ENCODE data around the gene MARK3.

The MARK3 gene

DNA sequence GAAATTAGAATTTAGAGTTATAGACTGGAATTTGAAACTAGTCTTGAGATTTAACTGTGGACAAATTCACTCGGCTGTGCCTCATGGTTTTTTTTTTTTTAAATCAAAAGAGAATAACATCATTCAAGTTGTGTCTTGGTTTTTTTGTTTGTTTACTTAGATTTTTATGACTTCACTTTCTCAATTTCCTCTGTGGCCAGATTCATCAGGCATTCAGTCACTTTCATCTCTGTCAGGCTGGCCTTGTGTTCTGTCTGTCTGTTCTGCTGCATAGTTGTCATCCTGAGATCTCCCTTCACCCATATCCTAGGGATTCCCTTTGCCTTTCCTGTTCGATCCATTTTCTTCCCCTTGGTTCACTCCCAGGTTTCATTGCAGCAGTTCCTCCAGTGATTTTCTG, 10.0 kb downstream of the MARK3 start:
- POLR2A ChIA-PET, result interaction anchor here (3.2 kb wide), 1 partner anchor 61 kb away, joined by 14 read pairs; the partner anchor contains the start of gene EIF5
- DNase-seq (ENCODE audit: extremely low spot score), result no peak
- CTCF ChIA-PET, result no interaction called here
- TF ChIP-seq NFRKB (IDR thresholded peaks at IDR 0.05), result no peak
- TF ChIP-seq BHLHE40 (IDR thresholded peaks at IDR 0.05; ENCODE audit: borderline replicate concordance), result no peak
- TF ChIP-seq ZNF384 (IDR thresholded peaks at IDR 0.05), result peak; percentile 41; the same call in 1 of the 2 replicates

DNA sequence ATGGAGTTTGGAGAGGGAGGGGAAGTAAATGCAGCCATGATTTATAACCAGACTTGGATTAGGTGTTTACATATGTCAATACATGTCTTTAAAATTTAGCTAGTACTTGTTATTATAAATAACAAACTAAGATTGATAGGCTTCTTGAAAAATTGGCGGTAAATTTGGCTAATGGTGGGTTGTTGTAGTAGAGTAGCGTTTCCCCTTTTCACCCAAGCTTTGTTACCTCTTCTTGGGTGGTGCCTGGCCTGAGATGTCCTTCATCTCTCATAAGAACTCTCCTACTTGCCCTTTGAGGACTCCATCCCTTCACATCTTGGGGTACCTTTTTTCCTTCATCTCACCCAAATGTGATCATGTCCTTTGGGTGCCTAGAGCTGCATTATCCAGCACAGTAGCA, 11.2 kb downstream of the MARK3 start:
- TF ChIP-seq L3MBTL2 (conservative IDR thresholded peaks at IDR 0.05), result no peak
- TF ChIP-seq, protein P1, sequence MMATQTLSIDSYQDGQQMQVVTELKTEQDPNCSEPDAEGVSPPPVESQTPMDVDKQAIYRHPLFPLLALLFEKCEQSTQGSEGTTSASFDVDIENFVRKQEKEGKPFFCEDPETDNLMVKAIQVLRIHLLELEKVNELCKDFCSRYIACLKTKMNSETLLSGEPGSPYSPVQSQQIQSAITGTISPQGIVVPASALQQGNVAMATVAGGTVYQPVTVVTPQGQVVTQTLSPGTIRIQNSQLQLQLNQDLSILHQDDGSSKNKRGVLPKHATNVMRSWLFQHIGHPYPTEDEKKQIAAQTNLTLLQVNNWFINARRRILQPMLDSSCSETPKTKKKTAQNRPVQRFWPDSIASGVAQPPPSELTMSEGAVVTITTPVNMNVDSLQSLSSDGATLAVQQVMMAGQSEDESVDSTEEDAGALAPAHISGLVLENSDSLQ (IDR thresholded peaks at IDR 0.05), result 0 out of 2 replicates have a peak, but pooled peaks have one; percentile 26
- no peak for DNase-seq (ENCODE audit: extremely low spot score)
- POLR2A ChIA-PET, result interaction anchor here (2.4 kb wide), 1 partner anchor 63 kb away, joined by 12 read pairs; the partner anchor contains the start of gene EIF5
- CTCF ChIA-PET, result interaction anchor here (0.7 to 1.1 kb wide), 2 partner anchors 42 to 194 kb away, joined by 3 to 4 read pairs; no protein-coding TSS in a partner anchor

DNA sequence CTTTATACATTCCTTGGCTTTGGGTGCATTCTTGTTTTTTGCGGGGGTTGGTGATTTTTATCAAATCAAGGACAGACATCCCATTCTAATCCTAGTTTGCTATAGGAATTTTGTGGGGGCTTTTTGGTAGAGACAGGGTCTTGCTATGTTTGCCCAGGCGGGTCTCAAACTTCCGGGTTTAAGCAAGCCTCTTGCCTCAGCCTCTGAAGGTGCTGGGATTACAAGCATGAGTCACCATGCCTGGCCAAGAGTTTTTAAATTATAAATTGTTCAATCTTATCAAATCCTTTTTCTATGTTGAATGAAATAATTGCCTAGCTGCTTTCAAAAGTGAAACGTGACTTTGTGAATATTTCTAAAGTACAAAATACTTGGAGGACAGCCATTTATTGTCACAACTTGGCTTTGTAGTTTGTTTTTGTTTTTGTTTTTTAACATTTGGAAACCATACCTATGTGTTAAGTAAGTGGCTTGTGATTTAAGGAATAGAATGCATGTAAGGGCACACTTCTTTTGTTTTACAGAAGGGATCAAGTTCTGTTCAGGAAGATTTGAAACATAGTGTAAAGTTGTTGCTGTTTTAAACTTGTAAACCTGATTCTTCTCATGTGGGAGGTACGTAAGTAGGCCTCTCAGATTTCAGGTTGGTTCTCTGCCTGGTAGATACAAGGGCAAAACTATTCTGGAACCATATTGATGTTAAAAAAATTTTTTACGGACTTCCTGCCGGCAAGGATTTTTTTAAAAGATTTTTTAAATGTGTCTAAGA, 13.4 kb downstream of the MARK3 start:
- POLR2A ChIA-PET, result no interaction called here
- CTCF ChIA-PET, result interaction anchor here (0.6 kb wide), 1 partner anchor 31 kb away, joined by 3 read pairs; no protein-coding TSS in a partner anchor
- TF ChIP-seq ELF4 (IDR thresholded peaks at IDR 0.05) (0 out of 2 replicates have a peak, but pooled peaks have one; percentile 25), NFRKB (IDR thresholded peaks at IDR 0.05) (no peak)
- DNase-seq (ENCODE audit: extremely low spot score), result no peak

DNA sequence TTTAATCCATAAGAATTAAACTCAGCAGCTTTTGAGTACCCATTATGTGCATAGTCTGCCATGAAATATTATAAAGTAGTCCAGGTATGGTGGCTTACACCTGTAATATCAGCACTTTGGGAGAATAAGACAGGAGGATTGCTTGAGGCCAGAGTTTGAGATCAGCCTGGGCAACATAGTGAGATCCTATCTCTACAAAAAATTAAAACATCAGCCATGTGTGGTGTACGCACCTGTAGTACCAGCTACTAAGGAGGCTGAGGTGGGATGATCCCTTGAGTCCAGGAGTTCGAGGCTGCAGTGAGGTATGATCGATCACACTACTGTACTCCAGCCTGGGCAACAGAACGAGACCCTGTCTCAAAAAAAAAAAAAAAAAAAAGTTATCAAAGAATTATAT, 15.3 kb downstream of the MARK3 start:
- CTCF ChIA-PET, result interaction anchor here (0.5 to 0.8 kb wide), 3 partner anchors 9 to 300 kb away, joined by 3 to 7 read pairs (median 5); no protein-coding TSS in a partner anchor
- POLR2A ChIA-PET, result interaction anchor here (0.9 to 1.5 kb wide), 2 partner anchors 16 to 67 kb away, joined by 3 to 4 read pairs; partner anchors contain the start of genes EIF5 and MARK3
- DNase-seq (ENCODE audit: extremely low spot score), result no peak
- TF ChIP-seq LEF1 (IDR thresholded peaks at IDR 0.05; ENCODE audit: borderline replicate concordance) (no peak), CTBP1 (IDR thresholded peaks at IDR 0.05; ENCODE audit: borderline replicate concordance) (no peak), FOXM1 (IDR thresholded peaks at IDR 0.05; ENCODE audit: borderline replicate concordance) (no peak), FOXA1 (IDR thresholded peaks at IDR 0.05) (no peak), BHLHE40 (IDR thresholded peaks at IDR 0.05; ENCODE audit: borderline replicate concordance) (no peak), NFRKB (IDR thresholded peaks at IDR 0.05) (no peak), SUZ12 (IDR thresholded peaks at IDR 0.05) (no peak), ZNF384 (IDR thresholded peaks at IDR 0.05) (no peak), ARNT (IDR thresholded peaks at IDR 0.05) (no peak), SP1 (IDR thresholded peaks at IDR 0.05) (no peak), TARDBP (IDR thresholded peaks at IDR 0.05) (no peak), L3MBTL2 (conservative IDR thresholded peaks at IDR 0.05) (no peak), ELF4 (IDR thresholded peaks at IDR 0.05) (no peak), HDGF (IDR thresholded peaks at IDR 0.05; ENCODE audit: borderline replicate concordance) (no peak), FOXK2 (IDR thresholded peaks at IDR 0.05) (no peak)
- TF ChIP-seq, protein P1 (IDR thresholded peaks at IDR 0.05), result no peak

DNA sequence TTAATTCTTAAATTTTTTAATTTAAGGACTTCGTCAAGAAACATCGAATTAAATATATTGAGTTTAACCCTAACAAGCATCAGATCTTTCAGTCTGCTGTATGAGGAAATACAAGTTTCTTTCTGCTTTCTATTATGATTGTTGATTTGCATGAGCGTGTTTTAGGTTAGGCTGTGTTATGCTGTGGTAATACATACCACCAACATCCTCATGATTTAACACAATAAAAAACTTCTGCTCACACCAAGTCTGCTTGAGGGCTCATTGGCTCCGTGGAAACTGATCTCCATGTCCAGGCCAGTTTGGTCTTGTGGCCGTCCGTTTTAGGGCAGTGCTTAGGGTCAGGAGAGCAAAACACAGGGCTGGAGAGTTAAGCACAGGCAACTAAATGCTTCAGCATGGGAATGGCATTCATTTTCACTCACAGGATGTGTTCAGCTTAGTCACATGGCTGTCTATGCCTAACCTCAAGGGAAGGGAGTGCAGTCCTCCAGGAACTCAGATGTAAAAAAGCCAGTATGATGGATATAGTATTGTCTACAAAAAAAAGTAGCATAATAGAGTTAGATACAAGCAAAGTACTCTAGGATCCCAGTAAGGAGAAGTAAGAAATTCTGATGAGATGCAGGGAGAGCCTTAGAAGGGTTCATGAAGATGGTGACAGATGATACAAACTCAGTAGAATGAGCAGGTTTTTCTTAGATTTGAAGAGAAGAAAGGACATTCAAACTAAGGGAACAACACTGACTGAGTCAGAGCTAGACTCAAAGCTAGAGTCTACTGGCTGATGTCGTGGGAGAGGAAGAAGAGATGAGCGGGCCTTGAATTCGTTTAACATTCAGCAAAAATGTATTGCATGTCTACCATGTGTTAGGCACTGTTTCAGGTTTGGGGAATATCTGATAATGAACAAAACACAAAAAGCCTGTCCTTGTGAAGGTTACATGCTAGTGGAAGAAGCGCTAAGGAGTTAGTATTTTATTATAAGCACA, 16.3 kb downstream of the MARK3 start:
- DNase-seq (ENCODE audit: extremely low spot score), result no peak
- TF ChIP-seq FOXM1 (IDR thresholded peaks at IDR 0.05; ENCODE audit: borderline replicate concordance) (no peak), ARNT (IDR thresholded peaks at IDR 0.05) (no peak), ZNF384 (IDR thresholded peaks at IDR 0.05) (no peak), BHLHE40 (IDR thresholded peaks at IDR 0.05; ENCODE audit: borderline replicate concordance) (no peak), CTBP1 (IDR thresholded peaks at IDR 0.05; ENCODE audit: borderline replicate concordance) (no peak)
- CTCF ChIA-PET, result interaction anchor here (1.3 kb wide), 1 partner anchor 11 kb away, joined by 3 read pairs; no protein-coding TSS in a partner anchor
- POLR2A ChIA-PET, result no interaction called here

DNA sequence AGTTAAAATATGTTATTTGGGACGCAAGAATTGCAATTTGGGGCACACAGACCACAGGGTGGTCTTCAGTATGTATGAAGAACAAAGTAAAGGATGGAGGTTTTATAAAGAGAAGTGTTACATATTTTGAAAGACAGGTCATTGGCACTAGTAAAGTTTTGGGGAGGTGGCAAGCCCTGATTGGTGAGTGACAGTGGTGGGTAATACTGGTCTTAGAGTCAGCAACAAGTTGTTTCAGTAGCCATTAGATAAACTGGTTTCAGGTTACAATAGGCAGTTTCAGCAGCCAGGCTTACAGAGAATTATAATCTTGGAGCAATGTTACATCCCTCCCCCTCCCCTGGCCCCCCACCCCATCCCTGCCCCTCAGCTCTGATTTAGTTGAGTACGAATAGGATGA, 17.5 kb downstream of the MARK3 start:
- POLR2A ChIA-PET, result no interaction called here
- DNase-seq (ENCODE audit: extremely low spot score), result peak; percentile 38
- TF ChIP-seq, protein P1 (IDR thresholded peaks at IDR 0.05), result peak; percentile 92
- no peak for TF ChIP-seq SUZ12 (IDR thresholded peaks at IDR 0.05)
- CTCF ChIA-PET, result interaction anchor here (0.8 to 0.9 kb wide), 2 partner anchors 104 to 297 kb away, joined by 4 read pairs; no protein-coding TSS in a partner anchor

All from HEK293T (cell line).